HL-60/S4 (cell line): ENCODE data around the gene LRP1B.

Experiments
- in situ Hi-C: fragments of 300-500 bp; cut with MboI; formaldehyde crosslinking; loops from 2 replicates; pipeline ENCODE4 v1.14.3; 2022; ENCODE audit warnings: low sequenced_read_pairs

Gene LRP1B

GRCh38 chr2:140247451-140248195, 1883.2 kb downstream of the LRP1B start:
- in situ Hi-C loops = no loop called here

GRCh38 chr2:140246957-140247356, 1883.9 kb downstream of the LRP1B start:
- in situ Hi-C loops = no loop called here

- in situ Hi-C loops = no loop called here
Measured at GRCh38 chr2:140246058-140246457, 1884.8 kb downstream of the LRP1B start.

- in situ Hi-C loops = no loop called here
Measured at GRCh38 chr2:140242889-140243288, 1887.9 kb downstream of the LRP1B start.

GRCh38 chr2:140234116-140234515, 1896.7 kb downstream of the LRP1B start:
- in situ Hi-C loops = no loop called here

GRCh38 chr2:140210963-140211362, 1919.9 kb downstream of the LRP1B start:
- in situ Hi-C loops = no loop called here

GRCh38 chr2:140205093-140205492, 1925.7 kb downstream of the LRP1B start:
- in situ Hi-C loops = no loop called here

GRCh38 chr2:140203347-140203746, 1927.5 kb downstream of the LRP1B start:
- in situ Hi-C loops = no loop called here

- in situ Hi-C loops = no loop called here
Measured at GRCh38 chr2:140201572-140201971, 1929.2 kb downstream of the LRP1B start.

GRCh38 chr2:140200764-140201163, 1930.1 kb downstream of the LRP1B start:
- in situ Hi-C loops = no loop called here

GRCh38 chr2:140200307-140200706, 1930.5 kb downstream of the LRP1B start:
- in situ Hi-C loops = no loop called here

- in situ Hi-C loops = no loop called here
Measured at GRCh38 chr2:140199312-140199711, 1931.5 kb downstream of the LRP1B start.

- in situ Hi-C loops = no loop called here
Measured at GRCh38 chr2:140187086-140187485, 1943.7 kb downstream of the LRP1B start.

- in situ Hi-C loops = no loop called here
Measured at GRCh38 chr2:140186313-140186712, 1944.5 kb downstream of the LRP1B start.

GRCh38 chr2:140185076-140185475, 1945.7 kb downstream of the LRP1B start:
- in situ Hi-C loops = no loop called here

- in situ Hi-C loops = no loop called here
Measured at GRCh38 chr2:140183056-140183765, 1947.6 kb downstream of the LRP1B start.
